HG02884 (cell line): ENCODE data around the gene PNMA8B.
"Not testable (repeated sequence)": the region's sequence is repeated elsewhere in the genome, so short reads cannot be mapped to it uniquely, and the experiment has no call there.

ENCODE experiments used
- ATAC-seq: cut with Tn5 transposase; IDR thresholded peaks from one replicate; pipeline ENCODE4 v1.9.1; 2021; ENCODE audit warnings: mild to moderate bottlenecking, moderate library complexity; ENCODE audit not compliant: unreplicated experiment

The PNMA8B gene

GRCh38 chr19:46514589-46515289 lies 19.1 kb upstream of the PNMA8B start:
- no peak for ATAC-seq

- ATAC-seq: no peak
Observed at GRCh38 chr19:46513461-46514236, 18.0 kb upstream of the PNMA8B start.

- no peak for ATAC-seq
Observed at GRCh38 chr19:46511237-46511636, 15.6 kb upstream of the PNMA8B start.

GRCh38 chr19:46508206-46508605 lies 12.5 kb upstream of the PNMA8B start:
- no peak for ATAC-seq

- no peak for ATAC-seq
Observed at GRCh38 chr19:46503848-46504453, 8.3 kb upstream of the PNMA8B start.

- no peak for ATAC-seq
Observed at GRCh38 chr19:46502891-46503290, 7.2 kb upstream of the PNMA8B start.

GRCh38 chr19:46499692-46500091 lies 4.0 kb upstream of the PNMA8B start:
- no peak for ATAC-seq

- ATAC-seq: no peak
Observed at GRCh38 chr19:46497773-46498172, 2.1 kb upstream of the PNMA8B start.

- not testable (repeated sequence) for ATAC-seq
Observed at GRCh38 chr19:46496886-46497285, 1.2 kb upstream of the PNMA8B start.

- ATAC-seq: no peak
Observed at GRCh38 chr19:46496304-46496703, 637 bp upstream of the PNMA8B start.

- ATAC-seq: no peak
Observed at GRCh38 chr19:46494941-46495785, 504 bp downstream of the PNMA8B start.

- no peak for ATAC-seq
Observed at GRCh38 chr19:46494146-46494940, 1.3 kb downstream of the PNMA8B start.

- no peak for ATAC-seq
Observed at GRCh38 chr19:46493236-46494145, 2.2 kb downstream of the PNMA8B start.

- ATAC-seq: no peak
Observed at GRCh38 chr19:46492841-46493235, 2.8 kb downstream of the PNMA8B start.

- no peak for ATAC-seq
Observed at GRCh38 chr19:46491975-46492682, 3.5 kb downstream of the PNMA8B start.

- no peak for ATAC-seq
Observed at GRCh38 chr19:46490774-46491173, 4.9 kb downstream of the PNMA8B start.

- no peak for ATAC-seq
Observed at GRCh38 chr19:46489445-46490272, 6.0 kb downstream of the PNMA8B start.

GRCh38 chr19:46488551-46488950 lies 7.1 kb downstream of the PNMA8B start:
- ATAC-seq: no peak
